HG02981 (cell line): ENCODE measurements around the gene ZNF462.
"Not testable (repeated sequence)": the region's sequence is repeated elsewhere in the genome, so short reads cannot be mapped to it uniquely, and the experiment has no call there.

Experiments used
- ATAC-seq: cut with Tn5 transposase; IDR thresholded peaks from one replicate; pipeline ENCODE4 v1.9.1; 2021; ENCODE audit warnings: mild to moderate bottlenecking, moderate library complexity; ENCODE audit not compliant: unreplicated experiment

The ZNF462 gene

GRCh38 chr9:106989904-106990303 lies 126.9 kb downstream of the ZNF462 start:
- ATAC-seq, result not testable (repeated sequence)

GRCh38 chr9:106992186-106992585 lies 129.2 kb downstream of the ZNF462 start:
- no peak for ATAC-seq

GRCh38 chr9:106993603-106994002 lies 130.6 kb downstream of the ZNF462 start:
- ATAC-seq, result no peak

- ATAC-seq, result no peak
Measured at GRCh38 chr9:106994463-106994862, 131.5 kb downstream of the ZNF462 start.

GRCh38 chr9:107000218-107000617 lies 137.3 kb downstream of the ZNF462 start:
- ATAC-seq, result no peak

- no peak for ATAC-seq
Measured at GRCh38 chr9:107005201-107005600, 142.2 kb downstream of the ZNF462 start.

- ATAC-seq, result no peak
Measured at GRCh38 chr9:107007402-107007801, 144.4 kb downstream of the ZNF462 start.

GRCh38 chr9:107008011-107008410 lies 145.0 kb downstream of the ZNF462 start:
- no peak for ATAC-seq

- ATAC-seq, result no peak
Measured at GRCh38 chr9:107008447-107008846, 145.5 kb downstream of the ZNF462 start.

- no peak for ATAC-seq
Measured at GRCh38 chr9:107016383-107016782, 153.4 kb downstream of the ZNF462 start.

GRCh38 chr9:107018861-107019545 lies 156.0 kb downstream of the ZNF462 start:
- ATAC-seq, result no peak

GRCh38 chr9:107020040-107020530 lies 157.1 kb downstream of the ZNF462 start:
- ATAC-seq, result no peak

GRCh38 chr9:107024193-107024592 lies 161.2 kb downstream of the ZNF462 start:
- peak; percentile 83 for ATAC-seq

GRCh38 chr9:107025260-107026035 lies 162.5 kb downstream of the ZNF462 start:
- no peak for ATAC-seq

GRCh38 chr9:107029146-107029545 lies 166.2 kb downstream of the ZNF462 start:
- ATAC-seq, result no peak

GRCh38 chr9:107033966-107034365 lies 171.0 kb downstream of the ZNF462 start:
- no peak for ATAC-seq

- no peak for ATAC-seq
Measured at GRCh38 chr9:107034831-107035230, 171.9 kb downstream of the ZNF462 start.

- ATAC-seq, result no peak
Measured at GRCh38 chr9:107036367-107036766, 173.4 kb downstream of the ZNF462 start.

GRCh38 chr9:107039542-107039941 lies 176.6 kb downstream of the ZNF462 start:
- ATAC-seq, result no peak

GRCh38 chr9:107042606-107043005 lies 179.6 kb downstream of the ZNF462 start:
- no peak for ATAC-seq

GRCh38 chr9:107043886-107044285 lies 180.9 kb downstream of the ZNF462 start:
- no peak for ATAC-seq

- no peak for ATAC-seq
Measured at GRCh38 chr9:107044872-107045271, 181.9 kb downstream of the ZNF462 start.
